Parathyroid adenoma (tissue), 2 donors: ENCODE results near the gene FBXL20.

Experiments
- H2AFZ ChIP-seq: fragments of 300-600 bp; sonication (generic); one replicate; pipeline ENCODE4 v1.7.0; 2017; ENCODE audit warnings: antibody characterized with exemption, mild to moderate bottlenecking
- H3K27ac ChIP-seq: fragments of 300-600 bp; sonication (generic); one replicate; pipeline ENCODE4 v1.7.0; 2017
- H3K27me3 ChIP-seq: fragments of 300-600 bp; sonication (generic); one replicate; pipeline ENCODE4 v1.7.0; 2017; ENCODE audit warnings: low read length; ENCODE audit not compliant: control insufficient read depth, insufficient read depth
- H3K36me3 ChIP-seq: fragments of 300-600 bp; sonication (generic); one replicate; pipeline ENCODE4 v1.7.0; 2017; ENCODE audit warnings: low read length; ENCODE audit not compliant: control insufficient read depth, insufficient read depth
- H3K4me1 ChIP-seq: fragments of 300-600 bp; sonication (generic); one replicate; pipeline ENCODE4 v1.7.0; 2017; ENCODE audit warnings: control low read depth
- H3K4me2 ChIP-seq: fragments of 300-600 bp; sonication (generic); one replicate; pipeline ENCODE4 v1.7.0; 2017; ENCODE audit warnings: low read length
- H3K4me3 ChIP-seq: fragments of 300-600 bp; sonication (generic); one replicate; pipeline ENCODE4 v1.7.0; 2017; ENCODE audit warnings: low read depth, low read length
- H3K79me2 ChIP-seq: fragments of 300-600 bp; sonication (generic); one replicate; pipeline ENCODE4 v1.7.0; 2017; ENCODE audit warnings: control low read depth
- H3K9ac ChIP-seq: fragments of 300-600 bp; sonication (generic); one replicate; pipeline ENCODE4 v1.7.0; 2017; ENCODE audit warnings: mild to moderate bottlenecking
- H3K9me3 ChIP-seq: fragments of 300-600 bp; sonication (generic); one replicate; pipeline ENCODE4 v1.7.0; 2017; ENCODE audit warnings: low read length; ENCODE audit not compliant: control insufficient read depth
- TF ChIP-seq, protein P1 (sequence below): fragments of 300-600 bp; sonication (generic); IDR thresholded peaks from one replicate; pipeline ENCODE4 v1.7.0; 2017; ENCODE audit warnings: antibody characterized with exemption, mild to moderate bottlenecking
- donor health status: primary hyperparathyroidism.

The FBXL20 gene

DNA sequence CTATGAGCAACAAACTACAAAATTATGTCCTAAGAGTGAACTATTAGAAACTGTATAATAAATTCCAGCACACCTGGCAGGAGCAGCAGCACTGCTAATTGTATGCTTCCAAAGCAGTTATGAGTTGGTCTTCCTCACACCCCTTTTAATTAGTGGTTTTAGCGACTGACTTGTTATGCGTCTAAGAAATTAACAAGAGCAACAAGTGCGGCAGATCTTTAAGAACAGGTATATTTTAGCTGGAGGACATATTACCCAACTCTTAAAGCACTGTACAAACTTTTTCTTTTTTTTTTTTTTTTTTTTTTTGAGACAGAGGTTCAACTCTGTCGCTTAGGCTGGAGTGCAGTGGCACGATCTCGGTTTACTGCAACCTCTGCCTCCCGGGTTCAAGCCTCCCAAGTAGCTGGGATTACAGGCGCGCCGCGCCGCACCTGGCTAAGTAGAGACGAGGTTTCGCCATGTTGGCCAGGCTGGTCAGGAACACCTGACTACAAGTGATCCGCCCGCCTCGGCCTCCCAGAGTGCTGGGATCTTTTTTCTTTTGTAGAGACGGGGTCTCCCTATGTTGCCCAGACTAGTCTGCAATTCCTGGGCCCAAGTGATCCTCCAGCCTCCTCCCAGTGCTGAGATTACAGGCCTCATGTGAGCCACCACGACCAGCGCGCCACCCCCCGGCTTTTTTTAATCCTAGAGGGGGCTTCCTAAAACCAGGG is 1.6 kb upstream of the FBXL20 start:
- Histone ChIP-seq H3K27me3 (no peaks in the 10 kb centered on the region), H3K9ac (no peak overlapping the region), H3K4me3 (no peak overlapping the region), H3K9me3 (no peaks in the 10 kb centered on the region), H3K4me2 (no peak overlapping the region), H3K36me3 (no peaks in the 10 kb centered on the region), H2AFZ (no peak overlapping the region), H3K27ac (no peak overlapping the region), H3K79me2 (peaks cover 15% of the 10 kb centered on the region), H3K4me1 (no peaks in the 10 kb centered on the region)
- TF ChIP-seq, protein P1, sequence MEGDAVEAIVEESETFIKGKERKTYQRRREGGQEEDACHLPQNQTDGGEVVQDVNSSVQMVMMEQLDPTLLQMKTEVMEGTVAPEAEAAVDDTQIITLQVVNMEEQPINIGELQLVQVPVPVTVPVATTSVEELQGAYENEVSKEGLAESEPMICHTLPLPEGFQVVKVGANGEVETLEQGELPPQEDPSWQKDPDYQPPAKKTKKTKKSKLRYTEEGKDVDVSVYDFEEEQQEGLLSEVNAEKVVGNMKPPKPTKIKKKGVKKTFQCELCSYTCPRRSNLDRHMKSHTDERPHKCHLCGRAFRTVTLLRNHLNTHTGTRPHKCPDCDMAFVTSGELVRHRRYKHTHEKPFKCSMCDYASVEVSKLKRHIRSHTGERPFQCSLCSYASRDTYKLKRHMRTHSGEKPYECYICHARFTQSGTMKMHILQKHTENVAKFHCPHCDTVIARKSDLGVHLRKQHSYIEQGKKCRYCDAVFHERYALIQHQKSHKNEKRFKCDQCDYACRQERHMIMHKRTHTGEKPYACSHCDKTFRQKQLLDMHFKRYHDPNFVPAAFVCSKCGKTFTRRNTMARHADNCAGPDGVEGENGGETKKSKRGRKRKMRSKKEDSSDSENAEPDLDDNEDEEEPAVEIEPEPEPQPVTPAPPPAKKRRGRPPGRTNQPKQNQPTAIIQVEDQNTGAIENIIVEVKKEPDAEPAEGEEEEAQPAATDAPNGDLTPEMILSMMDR: no peak

DNA sequence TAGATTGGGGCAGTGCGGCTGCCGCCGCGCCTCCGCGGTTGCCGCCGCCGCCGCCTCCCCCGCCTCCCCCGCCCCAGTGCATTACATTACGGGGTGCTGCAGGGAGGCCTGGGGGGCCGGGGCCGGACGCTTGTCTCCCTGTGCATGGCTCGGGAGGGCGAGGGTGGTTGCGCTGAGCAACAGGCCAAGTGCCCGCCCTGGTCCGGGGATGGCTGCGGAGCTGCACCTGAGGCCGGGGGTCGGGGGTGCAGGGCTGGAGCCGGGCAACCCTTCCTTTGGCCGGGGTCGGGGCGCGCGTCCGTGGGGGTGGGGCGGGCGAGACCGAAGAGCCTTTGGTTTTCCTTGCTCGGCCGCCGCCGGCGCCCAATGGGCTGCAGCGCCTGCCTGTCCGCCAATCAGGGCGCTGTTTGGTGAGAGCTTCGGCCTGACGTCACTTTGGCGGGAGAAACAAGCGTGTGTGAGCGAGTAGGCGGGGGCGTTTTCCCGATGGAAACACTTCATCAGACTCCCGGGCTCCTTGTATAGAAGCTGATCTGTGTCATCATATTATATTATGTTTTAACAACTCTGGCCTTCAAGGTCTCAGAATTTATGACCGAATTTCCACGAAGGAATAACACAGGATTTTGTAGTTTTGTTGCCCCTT is 941 bp upstream of the FBXL20 start:
- peaks cover 19% of the 10 kb centered on the region for H3K79me2 ChIP-seq
- H3K4me1 ChIP-seq: no peaks in the 10 kb centered on the region
- H3K9me3 ChIP-seq: no peaks in the 10 kb centered on the region
- no peak overlapping the region for H3K9ac ChIP-seq
- no peaks in the 10 kb centered on the region for H3K36me3 ChIP-seq
- H3K4me3 ChIP-seq: peak overlapping the region; percentile 93
- peak overlapping the region; percentile 77 for H3K27ac ChIP-seq
- peak overlapping the region; percentile 97 for H2AFZ ChIP-seq
- no peaks in the 10 kb centered on the region for H3K27me3 ChIP-seq
- TF ChIP-seq, protein P1: no peak
- H3K4me2 ChIP-seq: peak overlapping the region; percentile 84

DNA sequence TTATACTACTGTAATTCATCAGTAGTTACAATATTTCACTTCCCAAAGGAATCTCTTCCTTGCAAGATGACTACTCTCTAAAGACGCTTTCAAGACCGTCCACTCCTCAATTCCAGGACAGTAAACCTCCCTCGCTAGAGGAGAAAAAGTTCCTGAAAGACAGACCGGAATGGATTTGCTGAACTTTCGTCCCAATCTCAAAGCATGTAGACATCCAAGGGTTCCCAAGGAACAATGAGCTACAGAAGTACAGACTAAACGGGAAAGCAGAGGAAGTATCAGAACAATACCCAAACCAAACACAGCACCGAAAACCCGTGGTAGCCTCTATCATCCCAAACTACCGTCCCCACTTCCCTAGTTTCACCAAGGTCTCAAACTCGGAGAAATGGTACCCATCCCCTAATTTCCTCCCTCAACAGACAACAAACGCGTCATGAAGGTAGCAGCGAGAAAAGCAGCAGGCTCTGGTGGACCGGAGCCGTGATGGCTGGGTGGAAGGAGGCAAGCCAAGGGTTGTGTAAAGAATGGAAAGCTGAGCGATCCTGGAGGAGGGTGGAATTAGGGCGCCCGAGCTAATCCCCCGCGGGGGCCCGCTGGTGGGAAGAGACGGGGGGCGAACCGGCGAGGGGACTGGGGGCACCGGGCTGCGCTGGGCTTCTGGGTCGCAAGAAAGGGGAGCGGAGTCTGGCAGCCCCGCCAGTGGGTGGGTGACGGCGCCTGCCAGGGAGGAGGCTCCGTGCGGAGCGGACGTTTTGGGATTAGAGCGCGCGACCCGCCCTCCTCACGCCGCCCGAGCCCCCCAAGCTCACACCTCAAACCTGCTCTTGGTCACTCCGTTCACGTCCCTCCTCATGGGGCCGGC is 647 bp downstream of the FBXL20 start:
- peak overlapping the region; percentile 89 for H2AFZ ChIP-seq
- no peaks in the 10 kb centered on the region for H3K4me1 ChIP-seq
- TF ChIP-seq, protein P1: no peak

DNA sequence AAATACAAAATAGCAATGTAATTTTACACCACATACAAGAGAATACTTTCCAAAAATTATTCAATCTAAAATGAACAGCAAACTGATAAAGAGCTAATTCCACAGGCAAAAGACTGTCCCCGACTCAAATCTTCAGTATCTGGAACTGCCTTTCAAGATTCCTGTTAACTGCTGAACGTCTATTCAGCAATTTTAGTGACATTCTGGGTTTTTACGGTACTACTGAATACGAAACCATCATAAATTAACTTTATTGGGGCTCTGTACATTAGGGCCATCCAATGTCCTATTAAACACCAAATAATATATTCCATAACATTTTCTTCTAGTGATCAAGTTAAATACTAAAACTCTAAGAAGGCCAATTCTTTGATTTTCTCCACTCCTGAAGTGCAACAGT is 1.6 kb downstream of the FBXL20 start:
- Histone ChIP-seq H3K9ac (no peak overlapping the region), H2AFZ (no peak overlapping the region), H3K27me3 (no peaks in the 10 kb centered on the region), H3K9me3 (no peaks in the 10 kb centered on the region), H3K27ac (no peak overlapping the region), H3K79me2 (peaks cover 37% of the 10 kb centered on the region), H3K4me3 (peak overlapping the region; percentile 93), H3K36me3 (no peaks in the 10 kb centered on the region), H3K4me2 (peak overlapping the region; percentile 77), H3K4me1 (no peaks in the 10 kb centered on the region)
- TF ChIP-seq, protein P1: no peak

More for the DNA sequence above, 647 bp downstream of the FBXL20 start:
- H3K9ac ChIP-seq: peak overlapping the region; percentile 12
- no peaks in the 10 kb centered on the region for H3K36me3 ChIP-seq
- H3K27ac ChIP-seq: peak overlapping the region; percentile 77
- H3K9me3 ChIP-seq: no peaks in the 10 kb centered on the region
- peak overlapping the region; percentile 77 for H3K4me2 ChIP-seq
- no peaks in the 10 kb centered on the region for H3K27me3 ChIP-seq
- peaks cover 32% of the 10 kb centered on the region for H3K79me2 ChIP-seq
- H3K4me3 ChIP-seq: peak overlapping the region; percentile 93
